CD4-positive, alpha-beta T cell treated with Interleukin-10 for 1 hour (primary cell): ENCODE data around the gene KIR3DL1.
"Not testable (repeated sequence)": the region's sequence is repeated elsewhere in the genome, so short reads cannot be mapped to it uniquely, and the experiment has no call there.

ENCODE experiments used
- DNase-seq: peaks from one replicate; pipeline ENCODE4 v3.0.0-alpha.2; 2020

The KIR3DL1 gene

DNA sequence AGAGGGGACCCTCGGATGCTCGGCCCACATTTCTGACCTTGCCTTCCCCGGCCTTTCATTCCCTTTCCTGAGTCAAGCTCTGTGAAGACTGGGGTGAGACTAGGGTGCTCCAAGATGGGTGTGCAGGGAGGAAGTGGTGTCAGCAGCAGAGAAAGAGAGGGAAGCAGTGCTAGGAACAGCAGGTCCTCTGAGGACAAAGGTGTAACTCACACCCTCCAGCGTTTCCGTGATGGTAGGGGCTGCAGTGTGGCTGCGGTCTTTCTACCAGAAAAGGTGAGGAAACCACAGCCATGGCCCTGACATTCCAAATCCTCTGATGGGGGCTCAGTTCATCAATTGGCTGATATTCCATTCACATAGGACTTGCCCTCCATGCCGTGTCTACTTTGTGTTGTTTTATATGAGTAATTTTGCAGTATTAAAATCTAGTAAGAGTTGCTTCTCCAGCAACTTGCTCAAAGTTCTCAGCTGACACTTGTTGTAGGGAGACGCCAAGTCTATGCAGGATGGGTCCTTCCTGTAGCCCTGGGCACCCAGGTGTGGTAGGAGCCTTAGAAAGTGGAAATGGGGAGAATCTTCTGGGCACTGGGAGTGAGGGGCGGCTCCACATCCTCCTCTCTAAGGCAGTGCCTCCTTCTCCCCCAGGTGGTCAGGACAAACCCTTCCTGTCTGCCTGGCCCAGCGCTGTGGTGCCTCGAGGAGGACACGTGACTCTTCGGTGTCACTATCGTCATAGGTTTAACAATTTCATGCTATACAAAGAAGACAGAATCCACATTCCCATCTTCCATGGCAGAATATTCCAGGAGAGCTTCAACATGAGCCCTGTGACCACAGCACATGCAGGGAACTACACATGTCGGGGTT, 1.6 kb downstream of the KIR3DL1 start:
- DNase-seq = no peak

DNA sequence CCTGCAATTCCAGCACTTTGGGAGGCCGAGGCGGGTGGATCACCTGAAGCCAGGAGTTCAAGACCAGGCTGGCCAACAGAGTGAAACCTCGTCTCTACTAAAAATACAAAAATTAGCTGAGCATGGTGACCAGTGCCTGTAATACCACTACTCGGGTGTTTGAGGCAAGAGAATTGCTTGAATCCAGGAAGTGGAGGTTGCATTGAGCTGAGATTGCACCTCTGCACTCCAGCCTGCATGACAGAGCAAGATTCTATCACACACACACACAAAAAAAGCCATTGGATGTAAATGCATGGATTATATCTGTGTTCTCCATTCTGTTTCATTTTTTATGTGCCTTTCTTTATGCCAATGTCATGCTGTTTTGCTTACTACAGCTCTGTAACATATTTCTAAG, 8.1 kb downstream of the KIR3DL1 start:
- DNase-seq = not testable (repeated sequence)

DNA sequence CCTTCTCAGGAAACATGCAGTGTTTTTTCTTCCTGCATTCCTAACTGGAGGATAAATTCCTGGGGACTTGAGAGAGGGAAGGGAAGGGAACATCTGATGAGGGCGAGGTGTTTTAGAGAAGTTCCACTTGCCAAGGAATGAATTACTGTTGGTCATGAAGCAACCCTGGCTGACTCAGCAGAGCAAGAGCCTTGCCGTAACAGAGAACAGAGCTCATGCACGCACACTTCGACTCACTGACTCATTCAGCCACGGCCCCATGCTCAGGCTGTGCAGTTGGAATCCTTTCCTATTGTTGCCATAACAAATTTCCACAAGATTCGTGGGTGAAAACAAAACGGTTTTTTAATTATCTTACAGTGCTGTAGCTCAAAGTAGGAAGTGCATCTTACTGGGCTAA, 9.1 kb downstream of the KIR3DL1 start:
- not testable (repeated sequence) for DNase-seq

DNA sequence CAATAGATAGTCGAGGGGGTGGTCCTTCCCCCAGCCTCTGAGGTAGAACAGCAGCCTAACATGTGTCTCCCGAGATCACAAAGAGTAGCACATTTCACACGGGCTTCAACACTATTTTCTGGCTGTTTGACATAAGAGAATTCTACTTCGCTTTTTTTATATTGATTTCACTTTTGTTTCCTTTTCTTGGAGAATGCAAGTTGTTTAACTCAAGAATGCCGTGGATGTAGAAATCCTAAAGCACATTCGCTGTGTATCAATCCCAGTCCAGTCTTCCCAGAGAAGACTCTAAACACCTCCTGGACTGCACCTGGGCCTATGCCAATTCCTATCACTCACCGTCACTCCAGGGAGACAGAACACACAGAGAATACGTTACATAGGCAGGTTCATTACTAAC, 11.8 kb downstream of the KIR3DL1 start:
- DNase-seq = not testable (repeated sequence)

DNA sequence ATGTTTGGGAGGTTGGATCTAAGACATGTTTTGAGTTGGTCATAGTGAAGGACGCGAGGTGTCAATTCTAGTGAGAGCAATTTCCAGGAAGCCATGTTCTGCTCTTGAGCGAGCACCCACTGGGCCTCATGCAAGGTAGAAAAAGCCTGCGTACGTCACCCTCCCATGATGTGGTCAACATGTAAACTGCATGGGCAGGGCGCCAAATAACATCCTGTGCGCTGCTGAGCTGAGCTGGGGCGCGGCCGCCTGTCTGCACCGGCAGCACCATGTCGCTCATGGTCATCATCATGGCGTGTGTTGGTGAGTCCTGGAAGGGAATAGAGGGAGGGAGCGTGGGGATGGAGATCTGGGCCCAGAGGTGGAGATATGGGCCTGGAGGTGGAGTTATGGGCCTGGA, 16.2 kb downstream of the KIR3DL1 start, which contains the start of gene KIR2DS4:
KIR2DS4 (plus strand) TSS at position 181 of the 400 bp plus-strand sequence.
- DNase-seq = not testable (repeated sequence)

DNA sequence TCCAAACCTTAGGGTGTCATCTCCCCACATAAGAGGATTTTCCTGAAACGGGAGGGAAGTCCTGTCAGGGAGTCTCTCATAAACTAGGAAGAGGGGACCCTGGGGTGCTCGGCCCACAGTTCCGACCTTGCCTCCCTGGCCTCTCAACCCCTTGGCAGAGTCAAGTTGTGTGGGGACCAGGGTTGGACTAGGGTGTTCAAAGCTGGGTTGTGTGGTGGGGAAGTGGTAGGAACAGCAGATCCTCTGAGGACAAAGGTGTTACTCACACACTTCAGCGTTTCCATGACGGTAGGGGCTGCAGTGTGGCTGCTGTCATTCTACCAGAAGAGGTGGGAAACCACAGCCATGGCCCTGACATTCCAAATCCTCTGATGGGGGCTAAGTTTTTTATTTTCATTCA, 18.9 kb downstream of the KIR3DL1 start:
- not testable (repeated sequence) for DNase-seq

DNA sequence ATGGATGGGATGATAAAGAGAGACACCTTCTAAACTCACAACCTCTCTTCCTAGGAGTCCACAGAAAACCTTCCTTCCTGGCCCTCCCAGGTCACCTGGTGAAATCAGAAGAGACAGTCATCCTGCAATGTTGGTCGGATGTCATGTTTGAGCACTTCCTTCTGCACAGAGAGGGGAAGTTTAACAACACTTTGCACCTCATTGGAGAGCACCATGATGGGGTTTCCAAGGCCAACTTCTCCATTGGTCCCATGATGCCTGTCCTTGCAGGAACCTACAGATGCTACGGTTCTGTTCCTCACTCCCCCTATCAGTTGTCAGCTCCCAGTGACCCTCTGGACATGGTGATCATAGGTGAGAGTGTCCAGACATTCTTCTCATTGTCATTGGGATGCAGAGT, 21.3 kb downstream of the KIR3DL1 start:
- not testable (repeated sequence) for DNase-seq

DNA sequence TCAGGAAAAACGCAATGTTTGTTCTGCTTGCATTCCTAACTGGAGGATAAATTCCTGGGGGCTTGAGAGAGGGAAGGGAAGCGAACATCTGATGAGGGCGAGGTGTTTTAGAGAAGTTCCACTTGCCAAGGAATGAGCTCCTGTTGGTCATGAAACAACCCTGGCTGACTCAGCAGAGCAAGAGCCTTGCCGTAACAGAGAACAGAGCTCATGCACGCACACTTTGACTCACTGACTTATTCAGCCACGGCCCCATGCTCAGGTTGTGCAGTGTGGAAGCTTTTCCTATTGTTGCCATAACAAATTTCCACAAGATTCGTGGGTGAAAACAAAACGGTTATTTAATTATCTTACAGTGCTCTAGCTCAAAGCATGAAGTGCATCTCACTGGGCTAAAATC, 26.9 kb downstream of the KIR3DL1 start:
- DNase-seq = not testable (repeated sequence)

DNA sequence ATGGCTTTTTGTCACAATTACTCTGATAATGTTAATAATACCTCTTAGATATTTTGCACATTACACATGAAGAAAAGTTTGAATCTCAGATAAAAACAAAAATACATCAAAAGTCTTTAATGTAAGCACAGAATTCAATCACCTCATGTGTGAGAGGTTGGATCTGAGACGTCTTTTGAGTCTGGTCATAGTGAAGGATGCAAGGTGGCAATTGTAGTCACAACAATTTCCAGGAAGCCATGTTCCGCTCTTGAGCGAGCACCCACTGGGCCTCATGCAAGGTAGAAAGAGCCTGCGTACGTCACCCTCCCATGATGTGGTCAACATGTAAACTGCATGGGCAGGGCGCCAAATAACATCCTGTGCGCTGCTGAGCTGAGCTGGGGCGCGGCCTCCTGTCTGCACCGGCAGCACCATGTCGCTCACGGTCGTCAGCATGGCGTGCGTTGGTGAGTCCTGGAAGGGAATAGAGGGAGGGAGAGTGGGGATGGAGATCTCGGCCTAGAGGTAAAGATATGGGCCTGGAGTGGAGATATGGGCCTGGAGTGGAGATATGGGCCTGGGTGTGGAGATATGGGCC, 33.9 kb downstream of the KIR3DL1 start, which contains the start of gene KIR3DL2:
KIR3DL2 (plus strand) TSS at position 383 of the 580 bp plus-strand sequence; CDS start at position 416, 33 bp downstream.
- DNase-seq = peak; percentile 16

DNA sequence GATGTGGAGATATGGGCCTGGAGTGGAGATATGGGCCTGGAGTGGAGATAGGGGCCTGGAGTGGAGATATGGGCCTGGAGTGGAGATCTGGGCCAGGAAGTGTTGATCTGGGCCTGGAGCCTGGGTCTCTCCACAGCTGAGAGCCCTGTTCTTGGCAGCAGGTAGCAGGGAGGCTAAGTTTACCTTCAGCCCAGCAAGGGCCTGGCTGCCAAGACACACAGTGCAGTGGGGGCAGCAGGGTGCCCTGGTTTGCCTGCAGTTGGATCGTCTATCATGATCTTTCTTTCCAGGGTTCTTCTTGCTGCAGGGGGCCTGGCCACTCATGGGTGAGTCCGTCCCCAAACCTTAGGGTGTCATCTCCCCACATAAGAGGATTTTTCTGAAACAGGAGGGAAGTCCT, 34.7 kb downstream of the KIR3DL1 start:
- DNase-seq = no peak

DNA sequence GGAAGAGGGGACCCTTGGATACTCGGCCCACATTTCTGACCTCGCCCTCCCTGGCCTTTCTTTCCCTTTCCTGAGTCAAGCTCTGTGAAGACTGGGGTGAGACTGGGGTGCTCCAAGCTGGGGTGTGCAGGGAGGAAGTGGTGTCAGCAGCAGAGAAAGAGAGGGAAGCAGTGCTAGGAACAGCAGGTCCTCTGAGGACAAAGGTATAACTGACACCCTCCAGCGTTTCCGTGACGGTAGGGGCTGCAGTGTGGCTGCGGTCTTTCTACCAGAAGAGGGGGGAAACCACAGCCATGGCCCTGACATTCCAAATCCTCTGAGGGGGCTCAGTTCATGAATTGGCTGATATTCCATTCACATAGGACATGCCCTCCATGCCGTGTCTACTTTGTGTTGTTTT, 35.1 kb downstream of the KIR3DL1 start:
- DNase-seq = no peak

DNA sequence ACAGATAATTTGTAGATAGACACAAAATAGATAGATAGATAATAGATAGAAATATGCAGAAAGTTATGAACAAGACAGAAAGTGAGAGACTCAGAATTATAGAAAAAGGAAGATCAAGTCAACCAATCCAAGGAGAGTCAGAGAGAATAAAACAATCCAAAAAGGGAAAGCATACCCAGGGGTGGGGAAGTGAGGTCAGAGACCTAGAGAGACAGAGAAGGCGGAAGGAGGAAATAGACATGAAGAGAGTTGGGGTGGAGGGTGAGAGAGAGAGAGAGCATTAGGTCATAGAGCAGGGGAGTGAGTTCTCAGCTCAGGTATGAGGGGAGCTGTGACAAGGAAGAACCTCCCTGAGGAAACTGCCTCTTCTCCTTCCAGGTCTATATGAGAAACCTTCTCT, 39.0 kb downstream of the KIR3DL1 start:
- not testable (repeated sequence) for DNase-seq

DNA sequence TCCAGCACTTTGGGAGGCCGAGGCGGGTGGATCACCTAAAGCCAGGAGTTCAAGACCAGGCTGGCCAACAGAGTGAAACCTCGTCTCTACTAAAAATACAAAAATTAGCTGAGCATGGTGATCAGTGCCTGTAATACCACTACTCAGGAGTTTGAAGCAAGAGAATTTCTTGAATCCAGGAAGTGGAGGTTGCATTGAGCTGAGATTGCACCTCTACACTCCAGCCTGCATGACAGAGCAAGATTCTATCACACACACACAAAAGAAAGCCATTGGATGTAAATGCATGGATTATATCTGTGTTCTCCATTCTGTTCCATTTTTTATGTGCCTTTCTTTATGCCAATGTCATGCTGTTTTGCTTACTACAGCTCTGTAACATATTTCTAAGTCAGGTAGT, 42.2 kb downstream of the KIR3DL1 start:
- not testable (repeated sequence) for DNase-seq

DNA sequence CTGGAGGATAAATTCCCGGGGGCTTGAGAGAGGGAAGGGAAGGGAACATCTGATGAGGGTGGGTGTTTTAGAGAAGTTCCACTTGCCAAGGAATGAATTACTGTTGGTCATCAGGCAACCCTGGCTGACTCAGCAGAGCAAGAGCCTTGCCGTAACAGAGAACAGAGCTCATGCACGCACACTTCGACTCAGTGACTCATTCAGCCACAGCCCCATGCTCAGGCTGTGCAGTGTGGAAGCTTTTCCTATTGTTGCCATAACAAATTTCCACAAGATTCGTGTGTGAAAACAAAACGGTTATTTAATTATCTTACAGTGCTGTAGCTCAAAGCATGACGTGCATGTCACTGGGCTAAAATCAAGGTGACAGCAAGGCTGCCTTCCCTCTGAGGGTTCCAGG, 43.2 kb downstream of the KIR3DL1 start:
- not testable (repeated sequence) for DNase-seq

DNA sequence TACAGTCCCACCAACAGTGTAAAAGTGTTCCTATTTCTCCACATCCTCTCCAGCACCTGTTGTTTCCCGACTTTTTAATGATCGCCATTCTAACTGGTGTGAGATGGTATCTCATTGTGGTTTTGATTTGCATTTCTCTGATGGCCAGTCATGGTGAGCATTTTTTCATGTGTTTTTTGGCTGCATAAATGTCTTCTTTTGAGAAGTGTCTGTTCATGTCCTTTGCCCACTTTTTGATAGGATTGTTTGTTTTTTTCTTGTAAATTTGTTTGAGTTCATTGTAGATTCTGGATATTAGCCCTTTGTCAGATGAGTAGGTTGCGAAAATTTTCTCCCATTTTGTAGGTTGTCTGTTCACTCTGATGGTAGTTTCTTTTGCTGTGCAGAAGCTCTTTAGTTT, 47.2 kb downstream of the KIR3DL1 start:
- not testable (repeated sequence) for DNase-seq

DNA sequence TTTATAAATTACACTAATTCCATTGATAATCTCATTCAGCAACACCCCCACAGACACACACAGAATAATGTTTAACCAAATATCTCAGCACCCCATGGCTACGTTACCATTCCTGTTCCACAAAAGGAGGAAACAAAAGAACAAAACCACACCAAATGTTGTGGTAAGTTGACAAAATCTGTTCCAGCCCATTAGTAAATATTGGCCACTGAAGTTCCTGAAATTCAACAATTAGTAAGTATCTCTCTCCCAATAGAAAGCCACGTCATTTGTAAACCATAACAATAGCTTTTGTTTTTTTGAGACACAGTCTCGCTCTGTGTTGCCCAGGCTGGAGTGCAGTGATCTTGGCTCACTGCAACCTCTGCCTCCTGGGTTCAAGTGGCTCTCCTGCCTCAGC, 55.4 kb downstream of the KIR3DL1 start:
- no peak for DNase-seq

DNA sequence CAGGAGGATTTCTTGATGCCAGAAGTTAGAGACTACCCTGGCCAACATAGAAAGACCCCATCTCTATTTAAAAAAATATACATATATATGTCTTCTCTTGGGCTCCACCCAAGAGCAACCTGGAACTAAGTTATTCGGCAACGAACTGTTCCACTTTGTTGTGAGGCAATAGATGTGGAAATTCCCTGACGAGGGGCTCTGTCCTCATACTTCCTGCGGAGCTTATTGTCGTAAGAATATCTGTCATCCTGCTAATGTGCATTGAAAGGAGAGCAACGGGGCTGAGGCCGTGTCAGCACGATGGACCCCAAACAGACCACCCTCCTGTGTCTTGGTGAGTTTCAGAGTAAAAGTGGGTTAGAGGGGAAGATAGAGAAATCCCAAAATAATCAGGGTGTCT, 57.7 kb downstream of the KIR3DL1 start, which contains the start of gene FCAR:
FCAR (plus strand) TSS at position 246 of the 400 bp plus-strand sequence; CDS start at position 301, 55 bp downstream.
- no peak for DNase-seq

DNA sequence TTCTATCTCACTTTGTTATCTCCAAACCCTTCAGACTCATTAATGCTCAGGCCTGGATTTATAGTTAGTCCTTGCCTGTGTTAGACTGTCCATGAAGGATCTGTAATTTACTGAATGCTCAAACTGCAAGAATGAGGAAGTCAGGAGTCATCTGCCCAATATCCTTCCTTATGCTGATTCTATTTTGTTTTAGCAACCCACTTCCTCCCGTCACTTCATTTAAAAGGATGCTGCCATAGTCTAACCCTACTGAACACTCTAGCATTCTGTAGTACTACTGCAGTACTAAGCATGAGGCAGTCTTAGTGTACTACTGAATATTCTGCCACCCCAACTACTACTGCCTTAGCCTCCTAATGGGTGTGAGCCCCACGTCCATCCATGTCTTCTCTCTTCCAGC, 59.2 kb downstream of the KIR3DL1 start:
- DNase-seq = no peak

DNA sequence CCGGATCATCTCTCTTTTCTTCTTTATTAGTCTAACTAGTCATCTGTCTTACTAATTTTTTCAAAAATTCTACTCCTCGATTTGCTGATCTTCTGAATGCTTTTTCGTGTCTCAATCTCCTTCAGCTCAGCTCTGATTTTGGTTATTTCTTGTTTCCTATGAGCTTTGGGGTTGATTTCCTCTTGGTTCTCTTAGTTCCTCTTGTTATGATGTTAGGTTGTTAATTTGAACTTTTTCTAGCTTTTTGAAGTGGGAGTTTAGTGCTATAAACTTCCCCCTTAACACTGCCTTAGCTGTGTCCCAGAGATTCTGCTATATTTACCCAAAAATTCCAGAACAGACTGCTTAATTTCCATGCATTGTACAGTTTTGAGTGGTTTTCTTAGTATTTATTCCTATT, 61.2 kb downstream of the KIR3DL1 start:
- no peak for DNase-seq
